H9 (cell line): ENCODE data around the gene USP35. TPM values are rescaled to one million over a fixed set of nuclear protein-coding genes. Genes with fewer than 3 reads are reported as not detected.

Experiments
- DNase-seq: peaks from one replicate; pipeline ENCODE4 v3.0.0-alpha.2; 2017
- H2AFZ ChIP-seq: one replicate; pipeline ENCODE4 v1.6.1; 2013; ENCODE audit warnings: mild to moderate bottlenecking, low read length, control low read depth, moderate library complexity
- H2AK5ac ChIP-seq: 2 replicates; pipeline ENCODE4 v1.6.1; 2013; ENCODE audit warnings: low read length, control low read depth, mixed read lengths; ENCODE audit not compliant: insufficient read length
- H2BK120ac ChIP-seq: one replicate; pipeline ENCODE4 v1.6.1; 2013; ENCODE audit warnings: low read depth, mild to moderate bottlenecking, low read length, control low read depth, inconsistent platforms; ENCODE audit not compliant: poor library complexity, severe bottlenecking
- H2BK12ac ChIP-seq: 2 replicates; pipeline ENCODE4 v1.6.1; 2013; ENCODE audit warnings: low read length, control low read depth, mixed read lengths, low read depth; ENCODE audit not compliant: insufficient read length
- H2BK15ac ChIP-seq: 2 replicates; pipeline ENCODE4 v1.6.1; 2013; ENCODE audit warnings: low read depth, low read length, control low read depth
- H2BK20ac ChIP-seq: one replicate; pipeline ENCODE4 v1.6.1; 2013; ENCODE audit warnings: low read depth, mild to moderate bottlenecking, low read length, control low read depth, inconsistent platforms; ENCODE audit not compliant: poor library complexity, severe bottlenecking
- H2BK5ac ChIP-seq: 2 replicates; pipeline ENCODE4 v1.6.1; 2013; ENCODE audit warnings: low read length, control low read depth, mixed read lengths; ENCODE audit not compliant: insufficient read length
- H3K14ac ChIP-seq: 2 replicates; pipeline ENCODE4 v1.6.1; 2013; ENCODE audit warnings: low read length, control low read depth; ENCODE audit not compliant: insufficient read depth
- H3K18ac ChIP-seq: 2 replicates; pipeline ENCODE4 v1.6.1; 2013; ENCODE audit warnings: low read depth, mild to moderate bottlenecking, mixed read lengths, low read length, control low read depth; ENCODE audit not compliant: insufficient read length
- H3K23ac ChIP-seq: 2 replicates; pipeline ENCODE4 v1.6.1; 2013; ENCODE audit warnings: low read length, control low read depth, mixed read lengths, low read depth; ENCODE audit not compliant: insufficient read length
- H3K23me2 ChIP-seq: 2 replicates; pipeline ENCODE4 v1.6.1; 2013; ENCODE audit warnings: low read depth, mild to moderate bottlenecking, mixed read lengths, low read length, control low read depth; ENCODE audit not compliant: insufficient read length, poor library complexity, severe bottlenecking
- H3K27ac ChIP-seq: 2 replicates; pipeline ENCODE4 v1.5.1; 2013; ENCODE audit warnings: low read length, control low read depth, mixed read lengths, low read depth; ENCODE audit not compliant: insufficient read length
- H3K27me3 ChIP-seq: 2 replicates; pipeline ENCODE4 v1.6.1; 2013; ENCODE audit warnings: low read length, control low read depth, inconsistent platforms; ENCODE audit not compliant: insufficient read depth
- H3K4ac ChIP-seq: 2 replicates; pipeline ENCODE4 v1.6.1; 2013; ENCODE audit warnings: low read depth, mild to moderate bottlenecking, control low read depth, inconsistent platforms, low read length, moderate library complexity
- H3K4me1 ChIP-seq: 2 replicates; pipeline ENCODE4 v1.6.1; 2013; ENCODE audit warnings: low read length, control low read depth, inconsistent platforms; ENCODE audit not compliant: insufficient read depth
- H3K4me2 ChIP-seq: 2 replicates; pipeline ENCODE4 v1.6.1; 2013; ENCODE audit warnings: low read length, control low read depth, mixed read lengths; ENCODE audit not compliant: insufficient read length, insufficient read depth
- H3K56ac ChIP-seq: 2 replicates; pipeline ENCODE4 v1.6.1; 2013; ENCODE audit warnings: low read depth, mild to moderate bottlenecking, mixed read lengths, low read length, control low read depth; ENCODE audit not compliant: insufficient read length
- H3K79me1 ChIP-seq: 2 replicates; pipeline ENCODE4 v1.6.1; 2013; ENCODE audit warnings: low read depth, mild to moderate bottlenecking, moderate library complexity, low read length, control low read depth, inconsistent platforms; ENCODE audit not compliant: insufficient read depth, poor library complexity, severe bottlenecking
- H3K79me2 ChIP-seq: 2 replicates; pipeline ENCODE4 v1.6.1; 2013; ENCODE audit warnings: low read length, control low read depth, inconsistent platforms; ENCODE audit not compliant: insufficient read depth
- H3K9ac ChIP-seq: 2 replicates; pipeline ENCODE4 v1.6.1; 2013; ENCODE audit warnings: low read length, control low read depth, mixed read lengths; ENCODE audit not compliant: insufficient read length; ENCODE audit errors: extremely low read depth
- H3K9me3 ChIP-seq: one replicate; pipeline ENCODE4 v1.6.1; 2013; ENCODE audit warnings: low read depth, low read length, inconsistent platforms; ENCODE audit not compliant: control insufficient read depth
- H3T11ph ChIP-seq: one replicate; pipeline ENCODE4 v1.6.1; 2013; ENCODE audit warnings: mild to moderate bottlenecking, low read length, control low read depth, inconsistent platforms
- H4K20me1 ChIP-seq: one replicate; pipeline ENCODE4 v1.6.1; 2013; ENCODE audit not compliant: control insufficient read depth, insufficient read length, insufficient read depth
- H4K5ac ChIP-seq: 2 replicates; pipeline ENCODE4 v1.6.1; 2013; ENCODE audit warnings: low read depth, mild to moderate bottlenecking, mixed read lengths, low read length, control low read depth; ENCODE audit not compliant: insufficient read length
- H4K8ac ChIP-seq: replicated peaks from 2 replicates; pipeline ENCODE4 v1.6.1; 2013; ENCODE audit warnings: low read length, control low read depth, mixed read lengths, low read depth; ENCODE audit not compliant: insufficient read length
- H4K91ac ChIP-seq: 2 replicates; pipeline ENCODE4 v1.6.1; 2013; ENCODE audit warnings: low read depth, mild to moderate bottlenecking, moderate library complexity, mixed read lengths, low read length, control low read depth; ENCODE audit not compliant: insufficient read length
- H3K27ac Mint-ChIP-seq, 3 experiments: 2 replicates in 2 of 3; 3 replicates in 1 of 3; pipeline ENCODE4 v1.8.0; 2020 to 2021; ENCODE audit warnings: mixed read lengths in 3 of 3, mild to moderate bottlenecking in 1 of 3, moderate library complexity in 1 of 3
- H3K27me3 Mint-ChIP-seq: 2 replicates; pipeline ENCODE4 v1.8.0; 2021; ENCODE audit warnings: low read depth, mild to moderate bottlenecking, moderate library complexity, mixed read lengths
- H3K36me3 Mint-ChIP-seq, 3 experiments: 2 replicates in 2 of 3; 3 replicates in 1 of 3; pipeline ENCODE4 v1.8.0; 2020 to 2021; ENCODE audit warnings: low read depth in 3 of 3, mixed read lengths in 3 of 3; ENCODE audit not compliant: insufficient read depth in 1 of 3
- H3K4me1 Mint-ChIP-seq, 2 experiments: 2 replicates each; pipeline ENCODE4 v1.8.0; 2020; ENCODE audit warnings: mixed read lengths in 2 of 2
- H3K4me3 Mint-ChIP-seq, 2 experiments: 2 replicates in 1 of 2; 3 replicates in 1 of 2; pipeline ENCODE4 v1.8.0; 2020 to 2021; ENCODE audit warnings: mild to moderate bottlenecking in 2 of 2, mixed read lengths in 2 of 2, moderate library complexity in 1 of 2
- H3K9me3 Mint-ChIP-seq, 2 experiments: 2 replicates in 1 of 2; 3 replicates in 1 of 2; pipeline ENCODE4 v1.8.0; 2020; ENCODE audit warnings: mild to moderate bottlenecking in 2 of 2, mixed read lengths in 2 of 2, moderate library complexity in 1 of 2
- WGBS: extraction: QIAGEN DNeasy Blood & Tissue Kit; methylation state at CpG from one replicate; pipeline ENCODE4 v1.1.7; 2013; ENCODE audit warnings: missing lambda C conversion rate, low lambda C conversion rate, mixed read lengths; ENCODE audit not compliant: insufficient read length; ENCODE audit errors: extremely low coverage; 5-methylcytosine and 5-hydroxymethylcytosine counted together
- total RNA-seq: library from RNA; stranded (reverse); gene quantifications from 2 replicates; pipeline ENCODE4 v1.2.1, GENCODE V29; 2021
- TF ChIP-seq, protein P1 (sequence below): fragments of 200-600 bp; sonication (generic); conservative IDR thresholded peaks from 3 replicates; pipeline ENCODE4 v1.8.0; 2021; ENCODE audit warnings: antibody characterized with exemption, mild to moderate bottlenecking

The USP35 gene
- total RNA-seq, 1 experiment from 2014 or later = 6.8 TPM

DNA sequence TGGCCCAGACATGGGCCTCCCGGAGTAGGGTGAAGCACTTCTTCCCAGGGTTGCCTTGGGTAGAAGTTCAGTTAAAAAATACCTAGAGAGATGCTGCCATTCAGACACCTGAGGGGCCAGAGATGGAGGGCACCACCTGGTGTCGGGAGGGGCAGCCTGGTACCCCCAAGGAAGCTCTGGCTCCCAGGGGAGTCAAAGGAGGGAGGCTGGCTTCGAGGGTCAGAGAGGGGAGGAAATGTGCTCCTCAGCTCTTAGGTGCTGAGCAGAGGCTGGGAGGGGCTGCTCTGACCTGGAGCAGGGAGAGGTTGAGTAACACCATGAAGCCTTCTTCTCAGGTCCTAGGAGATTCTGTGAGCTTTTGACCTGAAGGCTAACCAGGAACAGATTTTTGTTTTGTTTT lies 1.1 kb downstream of the USP35 start:
- peaks cover 7% of the 10 kb centered on the region for H3K27me3 Mint-ChIP-seq
- no peaks in the 10 kb centered on the region; the same call in 1 of the 2 replicates for H3K27me3 ChIP-seq
- no peak overlapping the region for H3K9ac ChIP-seq
- H3K56ac ChIP-seq = no peak overlapping the region
- peak overlapping the region; percentile 87 to 94 for H3K4me3 Mint-ChIP-seq
- H3K9me3 Mint-ChIP-seq = no peaks in the 10 kb centered on the region; a peak in 1 of 5 replicates
- H3K14ac ChIP-seq = no peak overlapping the region
- no peak overlapping the region for H3K4ac ChIP-seq
- WGBS = no CpG with 5 or more reads among the region's 3 CpGs
- DNase-seq = no peak
- H2BK20ac ChIP-seq = no peak overlapping the region
- H4K91ac ChIP-seq = no peak overlapping the region
- no peak overlapping the region for H2BK5ac ChIP-seq
- H2AK5ac ChIP-seq = no peak overlapping the region
- no peaks in the 10 kb centered on the region for H3K9me3 ChIP-seq
- peaks cover 21 to 26% of the 10 kb centered on the region in 2 experiments for H3K4me1 Mint-ChIP-seq
- TF ChIP-seq, protein P1, sequence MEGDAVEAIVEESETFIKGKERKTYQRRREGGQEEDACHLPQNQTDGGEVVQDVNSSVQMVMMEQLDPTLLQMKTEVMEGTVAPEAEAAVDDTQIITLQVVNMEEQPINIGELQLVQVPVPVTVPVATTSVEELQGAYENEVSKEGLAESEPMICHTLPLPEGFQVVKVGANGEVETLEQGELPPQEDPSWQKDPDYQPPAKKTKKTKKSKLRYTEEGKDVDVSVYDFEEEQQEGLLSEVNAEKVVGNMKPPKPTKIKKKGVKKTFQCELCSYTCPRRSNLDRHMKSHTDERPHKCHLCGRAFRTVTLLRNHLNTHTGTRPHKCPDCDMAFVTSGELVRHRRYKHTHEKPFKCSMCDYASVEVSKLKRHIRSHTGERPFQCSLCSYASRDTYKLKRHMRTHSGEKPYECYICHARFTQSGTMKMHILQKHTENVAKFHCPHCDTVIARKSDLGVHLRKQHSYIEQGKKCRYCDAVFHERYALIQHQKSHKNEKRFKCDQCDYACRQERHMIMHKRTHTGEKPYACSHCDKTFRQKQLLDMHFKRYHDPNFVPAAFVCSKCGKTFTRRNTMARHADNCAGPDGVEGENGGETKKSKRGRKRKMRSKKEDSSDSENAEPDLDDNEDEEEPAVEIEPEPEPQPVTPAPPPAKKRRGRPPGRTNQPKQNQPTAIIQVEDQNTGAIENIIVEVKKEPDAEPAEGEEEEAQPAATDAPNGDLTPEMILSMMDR = no peak
- H3K27ac ChIP-seq = no peak overlapping the region
- no peak overlapping the region for H4K5ac ChIP-seq
- H3K18ac ChIP-seq = no peak overlapping the region
- no peak overlapping the region for H3T11ph ChIP-seq
- H4K8ac ChIP-seq = no peak overlapping the region
- no peak overlapping the region for H2BK15ac ChIP-seq
- no peaks in the 10 kb centered on the region for H3K36me3 Mint-ChIP-seq
- H3K79me1 ChIP-seq = no peaks in the 10 kb centered on the region
- H3K27ac Mint-ChIP-seq = no peak overlapping the region; a peak in 2 of 7 replicates
- no peak overlapping the region for H2BK12ac ChIP-seq
- H4K20me1 ChIP-seq = no peaks in the 10 kb centered on the region
- peaks cover 7% of the 10 kb centered on the region for H3K23me2 ChIP-seq
- no peak overlapping the region for H3K23ac ChIP-seq
- H2AFZ ChIP-seq = no peak overlapping the region
- H3K4me2 ChIP-seq = no peak overlapping the region
- no peaks in the 10 kb centered on the region for H3K4me1 ChIP-seq
- H3K79me2 ChIP-seq = no peaks in the 10 kb centered on the region
- no peak overlapping the region for H2BK120ac ChIP-seq
